Calu3 (cell line): ENCODE measurements around the gene LYZL6. TPM values are rescaled to one million over a fixed set of nuclear protein-coding genes. Genes with fewer than 3 reads are reported as not detected.

Source experiments
- BruUV-seq: library from RNA; stranded (reverse); fragments of 400-500 nt; replicated peaks from 2 replicates; lab custom pipeline; 2021; lab: Mats Ljungman, UMichigan
- CTCF ChIA-PET: fragments of 300-600 bp; sonication (Branson Sonifier 250); formaldehyde crosslinking; loops from one replicate; lab custom pipeline; 2022; ENCODE audit warnings: antibody characterized with exemption; lab: Charles Lee
- DNase-seq: peaks from one replicate; pipeline ENCODE4 v3.0.0; 2022
- H3K27ac Mint-ChIP-seq: one replicate; pipeline ENCODE4 v1.8.0; 2022; ENCODE audit warnings: mixed read lengths; ENCODE audit not compliant: unreplicated experiment
- H3K27me3 Mint-ChIP-seq: one replicate; pipeline ENCODE4 v1.8.0; 2022; ENCODE audit warnings: mixed read lengths; ENCODE audit not compliant: unreplicated experiment
- H3K36me3 Mint-ChIP-seq: one replicate; pipeline ENCODE4 v1.8.0; 2022; ENCODE audit warnings: mild to moderate bottlenecking, moderate library complexity, mixed read lengths; ENCODE audit not compliant: insufficient read depth, unreplicated experiment
- H3K4me1 Mint-ChIP-seq: one replicate; pipeline ENCODE4 v1.8.0; 2022; ENCODE audit warnings: mild to moderate bottlenecking, low read depth, mixed read lengths; ENCODE audit not compliant: unreplicated experiment
- H3K4me3 Mint-ChIP-seq: one replicate; pipeline ENCODE4 v1.8.0; 2022; ENCODE audit warnings: mild to moderate bottlenecking, low read depth, moderate library complexity, mixed read lengths; ENCODE audit not compliant: unreplicated experiment
- H3K9me3 Mint-ChIP-seq: one replicate; pipeline ENCODE4 v1.8.0; 2022; ENCODE audit warnings: low read depth, mixed read lengths; ENCODE audit not compliant: unreplicated experiment
- CTCF ChIP-seq: fragments of 200-600 bp; IDR thresholded peaks from one replicate; pipeline ENCODE4 v1.8.0; 2022; ENCODE audit warnings: antibody characterized with exemption; ENCODE audit not compliant: unreplicated experiment
- intact Hi-C: fragments of 100-400 bp; cut with micrococcal nuclease; formaldehyde crosslinking; loops from one replicate; pipeline ENCODE4 v1.10.0; 2022; ENCODE audit not compliant: unreplicated experiment
- total RNA-seq: library from RNA; stranded (reverse); gene quantifications from 2 replicates; pipeline ENCODE4 v1.2.3, GENCODE V29; 2022

LYZL6 gene
- total RNA-seq, 1 experiment from 2014 or later = not detected

GRCh38 chr17:35984140-35984539 lies 40.6 kb upstream of the LYZL6 start:
- H3K27me3 Mint-ChIP-seq = peaks cover 74% of the 10 kb centered on the region
- CTCF ChIA-PET = interaction anchor here (0.7 to 2.7 kb wide), 3 partner anchors 89 to 499 kb away, joined by 3 to 18 read pairs (median 3); no protein-coding TSS in a partner anchor

GRCh38 chr17:35982409-35983191 lies 39.1 kb upstream of the LYZL6 start:
- no TSS peak for BruUV-seq
- Mint-ChIP-seq H3K4me1 (no peaks in the 10 kb centered on the region), H3K36me3 (no peaks in the 10 kb centered on the region), H3K27me3 (peaks cover 89% of the 10 kb centered on the region), H3K27ac (no peak overlapping the region), H3K9me3 (no peaks in the 10 kb centered on the region), H3K4me3 (no peak overlapping the region)
- no peak for DNase-seq
- no peak for TF ChIP-seq CTCF
- CTCF ChIA-PET = interaction anchor here (1.0 to 2.7 kb wide), 4 partner anchors 13 to 166 kb away, joined by 4 to 36 read pairs (median 13); no protein-coding TSS in a partner anchor
- intact Hi-C loops = no loop called here

More at GRCh38 chr17:35984140-35984539, 40.6 kb upstream of the LYZL6 start:
- Mint-ChIP-seq H3K36me3 (no peaks in the 10 kb centered on the region), H3K27ac (no peak overlapping the region), H3K4me3 (no peak overlapping the region), H3K4me1 (no peaks in the 10 kb centered on the region), H3K9me3 (no peaks in the 10 kb centered on the region)
- DNase-seq = no peak
- no peak for TF ChIP-seq CTCF
- intact Hi-C loops = no loop called here
- no TSS peak for BruUV-seq

- CTCF ChIA-PET = interaction anchor here (0.7 to 2.7 kb wide), 5 partner anchors 12 to 167 kb away, joined by 3 to 36 read pairs (median 8); no protein-coding TSS in a partner anchor
Measured at GRCh38 chr17:35981908-35982330, 38.4 kb upstream of the LYZL6 start.

GRCh38 chr17:35981246-35981645 lies 37.7 kb upstream of the LYZL6 start, which contains the start of gene CCL16:
TSS of gene CCL16 (minus strand) at chr17:35981497. CDS start at chr17:35981420, 77 bp downstream.
- no peaks in the 10 kb centered on the region for H3K36me3 Mint-ChIP-seq
- no TSS peak for BruUV-seq
- DNase-seq = no peak
- H3K27me3 Mint-ChIP-seq = peaks cover 87% of the 10 kb centered on the region
- no peak within 1 kb of the TSS for H3K4me3 Mint-ChIP-seq
- CTCF ChIA-PET = interaction anchor here (0.7 to 2.7 kb wide), 5 partner anchors 9 to 168 kb away, joined by 3 to 36 read pairs (median 8); no protein-coding TSS in a partner anchor
- H3K9me3 Mint-ChIP-seq = no peaks in the 10 kb centered on the region
- no peak for TF ChIP-seq CTCF
- intact Hi-C loops = no loop called here
- H3K4me1 Mint-ChIP-seq = no peaks in the 10 kb centered on the region
- no peak within 1 kb of the TSS for H3K27ac Mint-ChIP-seq

More at GRCh38 chr17:35981908-35982330, 38.4 kb upstream of the LYZL6 start:
- H3K36me3 Mint-ChIP-seq = no peaks in the 10 kb centered on the region
- intact Hi-C loops = no loop called here
- no TSS peak for BruUV-seq
- H3K9me3 Mint-ChIP-seq = no peaks in the 10 kb centered on the region
- H3K4me1 Mint-ChIP-seq = no peaks in the 10 kb centered on the region
- no peak for TF ChIP-seq CTCF
- H3K27me3 Mint-ChIP-seq = peaks cover 94% of the 10 kb centered on the region
- H3K4me3 Mint-ChIP-seq = no peak overlapping the region
- peak; percentile 46 for DNase-seq
- H3K27ac Mint-ChIP-seq = no peak overlapping the region
